ENCODE data around the gene TTLL10. TPM values are rescaled to one million over a fixed set of nuclear protein-coding genes. Genes with fewer than 3 reads are reported as not detected.

TTLL10 gene
- total RNA-seq, 1 experiment from 2014 or later = 6.6 TPM

- DNase-seq (ENCODE audit: low spot score) = peak; percentile 94
These were observed 15.6 kb upstream of the TTLL10 start for GRCh38 chr1:1157914-1158710.

GRCh38 chr1:1160281-1160930 is 13.3 kb upstream of the TTLL10 start:
- no peak for DNase-seq (ENCODE audit: low spot score)

GRCh38 chr1:1161078-1161682 is 12.5 kb upstream of the TTLL10 start:
- no peak for DNase-seq (ENCODE audit: low spot score)

- DNase-seq (ENCODE audit: low spot score) = no peak
These were observed 12.0 kb upstream of the TTLL10 start for GRCh38 chr1:1161683-1162079.

- DNase-seq (ENCODE audit: low spot score) = peak; percentile 97
These were observed 10.8 kb upstream of the TTLL10 start for GRCh38 chr1:1162597-1163537.

- DNase-seq (ENCODE audit: low spot score) = peak; percentile 58
These were observed 10.1 kb upstream of the TTLL10 start for GRCh38 chr1:1163538-1164070.

- DNase-seq (ENCODE audit: low spot score) = peak; percentile 29
These were observed 9.3 kb upstream of the TTLL10 start for GRCh38 chr1:1164361-1164700.

GRCh38 chr1:1164701-1165451 is 8.8 kb upstream of the TTLL10 start:
- DNase-seq (ENCODE audit: low spot score) = peak; percentile 52

GRCh38 chr1:1165485-1165884 is 8.2 kb upstream of the TTLL10 start:
- peak; percentile 53 for DNase-seq (ENCODE audit: low spot score)

GRCh38 chr1:1165900-1166421 is 7.7 kb upstream of the TTLL10 start:
- DNase-seq (ENCODE audit: low spot score) = peak; percentile 84

- peak; percentile 51 for DNase-seq (ENCODE audit: low spot score)
These were observed 6.9 kb upstream of the TTLL10 start for GRCh38 chr1:1166642-1167397.

GRCh38 chr1:1167398-1167821 is 6.3 kb upstream of the TTLL10 start:
- peak; percentile 72 for DNase-seq (ENCODE audit: low spot score)

GRCh38 chr1:1167841-1168450 is 5.7 kb upstream of the TTLL10 start:
- DNase-seq (ENCODE audit: low spot score) = peak; percentile 21

GRCh38 chr1:1168451-1169411 is 4.9 kb upstream of the TTLL10 start:
- DNase-seq (ENCODE audit: low spot score) = peak; percentile 48

- peak; percentile 47 for DNase-seq (ENCODE audit: low spot score)
These were observed 4.1 kb upstream of the TTLL10 start for GRCh38 chr1:1169429-1170214.

- DNase-seq (ENCODE audit: low spot score) = peak; percentile 47
These were observed 3.2 kb upstream of the TTLL10 start for GRCh38 chr1:1170215-1171091.
